SK-N-SH treated with all-trans-retinoic acid at 6 μM for 48 hours (cell line): ENCODE results near the gene PDGFA.

ENCODE experiments used
- ARNTL ChIP-seq: fragments of 450-650 bp; formaldehyde crosslinking; IDR thresholded peaks from 2 replicates; pipeline ENCODE4 v1.5.0; 2020; ENCODE audit warnings: low read depth, mild to moderate bottlenecking, moderate library complexity, borderline replicate concordance
- BACH2 ChIP-seq: fragments of 250-450 bp; sonication (Bioruptor Pico); IDR thresholded peaks from 2 replicates; pipeline ENCODE4 v1.9.0; 2021; ENCODE audit warnings: mild to moderate bottlenecking, borderline replicate concordance
- CSRNP3 ChIP-seq: fragments of 250-450 bp; sonication (Bioruptor Pico); IDR thresholded peaks from 2 replicates; pipeline ENCODE4 v1.5.1; 2021; ENCODE audit warnings: mild to moderate bottlenecking, moderate library complexity
- PATZ1 ChIP-seq: fragments of 250-450 bp; sonication (Bioruptor Pico); IDR thresholded peaks from 2 replicates; pipeline ENCODE4 v1.8.0; 2020; ENCODE audit warnings: mild to moderate bottlenecking, moderate library complexity, borderline replicate concordance
- PPARA ChIP-seq: fragments of 250-450 bp; sonication (Bioruptor Pico); IDR thresholded peaks from 2 replicates; pipeline ENCODE4 v1.5.0; 2020; ENCODE audit warnings: mild to moderate bottlenecking, borderline replicate concordance
- SNAI2 ChIP-seq: fragments of 250-450 bp; sonication (Bioruptor Pico); IDR thresholded peaks from 2 replicates; pipeline ENCODE4 v1.5.0; 2020; ENCODE audit warnings: mild to moderate bottlenecking, moderate library complexity
- TOX ChIP-seq: fragments of 250-450 bp; sonication (Bioruptor Pico); IDR thresholded peaks from 2 replicates; pipeline ENCODE4 v1.8.0; 2021; ENCODE audit warnings: mild to moderate bottlenecking, moderate library complexity, borderline replicate concordance
- TSHZ2 ChIP-seq: fragments of 250-450 bp; sonication (Bioruptor Pico); IDR thresholded peaks from 2 replicates; pipeline ENCODE4 v1.5.0; 2020; ENCODE audit warnings: mild to moderate bottlenecking, moderate library complexity
- ZC3H10 ChIP-seq: fragments of 250-450 bp; sonication (Bioruptor Pico); IDR thresholded peaks from 2 replicates; pipeline ENCODE4 v1.5.1; 2021; ENCODE audit warnings: mild to moderate bottlenecking, moderate library complexity
- ZFP3 ChIP-seq: fragments of 250-450 bp; sonication (Bioruptor Pico); IDR thresholded peaks from 2 replicates; pipeline ENCODE4 v1.5.0; 2020; ENCODE audit warnings: mild to moderate bottlenecking, moderate library complexity
- ZNF8 ChIP-seq: fragments of 450-650 bp; formaldehyde crosslinking; IDR thresholded peaks from 2 replicates; pipeline ENCODE4 v1.5.0; 2020; ENCODE audit warnings: mild to moderate bottlenecking, moderate library complexity
- TF ChIP-seq, protein P1 (sequence below): fragments of 250-450 bp; sonication (Bioruptor Pico); IDR thresholded peaks from 2 replicates; pipeline ENCODE4 v1.8.0; 2021; ENCODE audit warnings: low read depth, mild to moderate bottlenecking, moderate library complexity, borderline replicate concordance

- TF ChIP-seq ZFP3 (CRISPR knock-in tag) (no peak), ZNF8 (CRISPR knock-in tag) (no peak), BACH2 (CRISPR knock-in tag) (no peak), PATZ1 (CRISPR knock-in tag) (no peak), TSHZ2 (CRISPR knock-in tag) (no peak), SNAI2 (CRISPR knock-in tag) (no peak), TOX (no peak), ZC3H10 (CRISPR knock-in tag) (no peak), PPARA (no peak), CSRNP3 (CRISPR knock-in tag) (no peak), ARNTL (no peak)
- TF ChIP-seq, protein P1, sequence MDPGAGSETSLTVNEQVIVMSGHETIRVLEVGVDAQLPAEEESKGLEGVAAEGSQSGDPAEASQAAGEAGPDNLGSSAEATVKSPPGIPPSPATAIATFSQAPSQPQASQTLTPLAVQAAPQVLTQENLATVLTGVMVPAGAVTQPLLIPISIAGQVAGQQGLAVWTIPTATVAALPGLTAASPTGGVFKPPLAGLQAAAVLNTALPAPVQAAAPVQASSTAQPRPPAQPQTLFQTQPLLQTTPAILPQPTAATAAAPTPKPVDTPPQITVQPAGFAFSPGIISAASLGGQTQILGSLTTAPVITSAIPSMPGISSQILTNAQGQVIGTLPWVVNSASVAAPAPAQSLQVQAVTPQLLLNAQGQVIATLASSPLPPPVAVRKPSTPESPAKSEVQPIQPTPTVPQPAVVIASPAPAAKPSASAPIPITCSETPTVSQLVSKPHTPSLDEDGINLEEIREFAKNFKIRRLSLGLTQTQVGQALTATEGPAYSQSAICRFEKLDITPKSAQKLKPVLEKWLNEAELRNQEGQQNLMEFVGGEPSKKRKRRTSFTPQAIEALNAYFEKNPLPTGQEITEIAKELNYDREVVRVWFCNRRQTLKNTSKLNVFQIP: no peak
These were observed 72.1 kb downstream of the PDGFA start for GRCh38 chr7:447523-447922.
